HepG2 (cell line): ENCODE results near the gene FHIT. TPM values are rescaled to one million over a fixed set of nuclear protein-coding genes. Genes with fewer than 3 reads are reported as not detected.

ENCODE experiments used
- ATAC-seq: fragments of 200-7000 bp; cut with Tn5 transposase; 3 replicates; pipeline ENCODE4 v1.9.1; 2020; ENCODE audit warnings: mild to moderate bottlenecking, moderate library complexity
- BruUV-seq: library from RNA; stranded (reverse); fragments of 400-500 nt; replicated peaks from 2 replicates; lab custom pipeline; 2021; lab: Mats Ljungman, UMichigan
- CTCF ChIA-PET: fragments of 300-600 bp; formaldehyde crosslinking; extraction: SDS; loops from one replicate; lab custom pipeline; 2021; ENCODE audit warnings: low total read pairs, inconsistent platforms, low intra/inter-chr PET ratio; lab: Yijun Ruan, JAX
- POLR2A ChIA-PET: fragments of 350-600 bp; sonication (Branson Sonifier 250); formaldehyde crosslinking; loops from one replicate; lab custom pipeline; 2020; ENCODE audit warnings: antibody characterized with exemption, inconsistent platforms; lab: Yijun Ruan, JAX
- DNase-seq: peaks from one replicate; pipeline ENCODE4 v3.0.0-alpha.2; 2015; ENCODE audit warnings: low spot score
- FAIRE-seq: peaks from 3 replicates; lab custom pipeline; 2011; peaks lifted over from hg19 to GRCh38; lab: Jason Lieb, UNC
- H2AFZ ChIP-seq: one replicate; pipeline ENCODE4 v1.6.1; 2011; ENCODE audit warnings: low read length, inconsistent platforms
- H3K27ac ChIP-seq: fragments of 300-600 bp; 3 replicates; pipeline ENCODE4 v1.8.0; 2011; ENCODE audit warnings: mixed run types, mild to moderate bottlenecking, mixed read lengths, low read length, inconsistent platforms; ENCODE audit not compliant: insufficient read depth; ENCODE audit errors: extremely low read length
- H3K27me3 ChIP-seq, 2 experiments: fragments of 200-600 bp in 1 of 2; 2 replicates in 1 of 2; 3 replicates in 1 of 2; pipeline versions ENCODE4 v1.6.0 to v1.8.0; 2011; ENCODE audit warnings: low read length in 2 of 2, mild to moderate bottlenecking in 2 of 2, moderate library complexity in 2 of 2, inconsistent platforms in 1 of 2; ENCODE audit not compliant: insufficient read depth in 2 of 2, control insufficient read depth in 1 of 2
- H3K36me3 ChIP-seq, 2 experiments: fragments of 200-600 bp in 1 of 2; replicated peaks in 1 of 2; 2 replicates in 1 of 2; 3 replicates in 1 of 2; pipeline versions ENCODE4 v1.5.1 to v1.8.0; 2011; ENCODE audit warnings: low read length in 2 of 2, inconsistent platforms in 1 of 2; ENCODE audit not compliant: insufficient read depth in 2 of 2, control insufficient read depth in 1 of 2
- H3K4me1 ChIP-seq: 2 replicates; pipeline ENCODE4 v1.5.1; 2012; ENCODE audit warnings: low read length, inconsistent platforms; ENCODE audit not compliant: insufficient read depth
- H3K4me2 ChIP-seq: 2 replicates; pipeline ENCODE4 v1.6.0; 2011; ENCODE audit warnings: low read depth, low read length, inconsistent platforms
- H3K4me3 ChIP-seq, 3 experiments: fragments of 200-600 bp in 1 of 3; sonication (generic), shearing (Covaris generic) in 1 of 3; replicated peaks in 1 of 3; 2 replicates each; pipeline ENCODE4 v1.5.1; 2011 to 2016; ENCODE audit warnings: low read length in 3 of 3, inconsistent platforms in 2 of 3, low read depth in 2 of 3, mild to moderate bottlenecking in 2 of 3, control low read depth in 1 of 3, mixed read lengths in 1 of 3; ENCODE audit not compliant: insufficient read depth in 1 of 3
- H3K79me2 ChIP-seq: one replicate; pipeline ENCODE4 v1.6.1; 2011; ENCODE audit warnings: low read length, inconsistent platforms; ENCODE audit not compliant: insufficient read depth
- H3K9ac ChIP-seq: 2 replicates; pipeline ENCODE4 v1.6.0; 2011; ENCODE audit warnings: mild to moderate bottlenecking, low read depth, low read length, inconsistent platforms; ENCODE audit not compliant: insufficient read depth
- H3K9me3 ChIP-seq: 2 replicates; pipeline ENCODE4 v1.5.1; 2012; ENCODE audit warnings: mild to moderate bottlenecking, low read length
- H4K20me1 ChIP-seq: 2 replicates; pipeline ENCODE4 v1.6.0; 2011; ENCODE audit warnings: inconsistent platforms, mild to moderate bottlenecking, low read length, moderate library complexity; ENCODE audit not compliant: insufficient read depth
- AHR ChIP-seq: IDR thresholded peaks from 2 replicates; pipeline ENCODE4 v1.6.1; 2018; ENCODE audit warnings: missing genetic modification reagents, missing compliant biosample characterization
- GATAD2A ChIP-seq: IDR thresholded peaks from 2 replicates; pipeline ENCODE4 v1.6.1; 2016
- PHB2 ChIP-seq: fragments of 450-650 bp; IDR thresholded peaks from 2 replicates; pipeline ENCODE4 v1.6.1; 2018; ENCODE audit not compliant: partially characterized antibody
- PLRG1 ChIP-seq: fragments of 450-650 bp; conservative IDR thresholded peaks from 2 replicates; pipeline ENCODE4 v1.6.1; 2016
- SCMH1 ChIP-seq: sonication (generic); formaldehyde crosslinking; IDR thresholded peaks from 2 replicates; pipeline ENCODE4 v1.9.0; 2021; ENCODE audit warnings: missing genetic modification reagents, mild to moderate bottlenecking, borderline replicate concordance
- THYN1 ChIP-seq: sonication (generic); formaldehyde crosslinking; IDR thresholded peaks from 2 replicates; pipeline ENCODE4 v1.8.1; 2023; ENCODE audit warnings: low read depth, mild to moderate bottlenecking, moderate library complexity, missing genetic modification reagents, borderline replicate concordance
- YEATS4 ChIP-seq: sonication (generic); formaldehyde crosslinking; IDR thresholded peaks from 2 replicates; pipeline ENCODE4 v1.4.0; 2020; ENCODE audit warnings: missing genetic modification reagents, borderline replicate concordance
- ZBTB7B ChIP-seq: sonication (generic); formaldehyde crosslinking; IDR thresholded peaks from 2 replicates; pipeline ENCODE4 v1.4.0; 2020; ENCODE audit warnings: missing genetic modification reagents
- ZBTB8A ChIP-seq: sonication (generic); formaldehyde crosslinking; IDR thresholded peaks from 2 replicates; pipeline ENCODE4 v1.4.0; 2020; ENCODE audit warnings: mild to moderate bottlenecking, low read depth, missing genetic modification reagents, borderline replicate concordance
- WGBS: methylation state at CpG from one replicate; pipeline ENCODE4 v1.1.6; 2017; ENCODE audit warnings: low lambda C conversion rate; 5-methylcytosine and 5-hydroxymethylcytosine counted together
- in situ Hi-C: cut with HindIII; loops from 2 replicates; pipeline ENCODE4 v1.10.0; 2017; ENCODE audit warnings: low pct_unique_long_range_greater_than_20kb; ENCODE audit not compliant: extremely low pct_ligation_motif_present
- intact Hi-C: fragments of 100-400 bp; cut with micrococcal nuclease; formaldehyde crosslinking; loops from one replicate; pipeline ENCODE4 v1.10.0; 2022; ENCODE audit not compliant: unreplicated experiment
- polyA plus RNA-seq, 8 experiments: library from polyadenylated mRNA; depleted of rRNA in 3 of 8; stranded (reverse) in 7 of 8; unstranded in 1 of 8; fragments of >200 nt; fragmentation: Illumina TruSeq in 4 of 8; extraction: Trizol in 4 of 8; gene quantifications; 2 replicates each; pipeline versions ENCODE4 v1.2.1 to v1.2.3, GENCODE V29; 2011 to 2016; ENCODE audit warnings: low read depth in 4 of 8, missing spikeins in 1 of 8, mixed read lengths in 1 of 8; ENCODE audit not compliant: insufficient read depth in 1 of 8
- total RNA-seq, 5 experiments: library from RNA; depleted of rRNA; stranded (reverse); fragments of >200 nt; fragmentation: Illumina TruSeq; extraction: Trizol; gene quantifications; 2 replicates each; pipeline ENCODE4 v1.2.3, GENCODE V29; 2016; ENCODE audit warnings: low read depth in 1 of 5
- TF ChIP-seq, protein P1 (sequence below): sonication (generic); formaldehyde crosslinking; IDR thresholded peaks from 2 replicates; pipeline ENCODE4 v1.4.0; 2020; ENCODE audit warnings: missing genetic modification reagents

The FHIT gene
- total and polyA plus RNA-seq, 2 of the 13 experiments (the other 11 are each of a cell fraction or from before 2014, with no cell fraction given), result 4.0 to 4.6 TPM

DNA sequence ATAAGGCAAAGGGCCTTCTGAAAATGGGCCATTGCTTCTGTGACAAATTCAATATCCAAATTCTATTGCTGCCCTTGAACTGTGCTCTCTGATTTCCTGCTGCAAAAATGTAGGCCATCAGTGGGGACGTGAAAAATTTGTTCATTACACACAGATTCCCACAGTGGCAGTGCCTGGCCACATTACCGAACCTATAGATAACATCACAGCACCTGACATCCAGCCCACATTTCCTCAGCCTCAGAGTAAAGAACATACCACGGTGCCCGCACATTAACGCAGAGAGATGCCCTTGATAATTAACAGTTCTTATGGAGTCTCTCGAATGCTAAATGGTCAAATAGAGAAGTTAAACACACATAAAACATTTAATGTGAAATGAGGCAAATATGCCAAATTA is 1269.9 kb downstream of the FHIT start:
- no TSS peak for BruUV-seq
- in situ Hi-C loops, result no loop called here

DNA sequence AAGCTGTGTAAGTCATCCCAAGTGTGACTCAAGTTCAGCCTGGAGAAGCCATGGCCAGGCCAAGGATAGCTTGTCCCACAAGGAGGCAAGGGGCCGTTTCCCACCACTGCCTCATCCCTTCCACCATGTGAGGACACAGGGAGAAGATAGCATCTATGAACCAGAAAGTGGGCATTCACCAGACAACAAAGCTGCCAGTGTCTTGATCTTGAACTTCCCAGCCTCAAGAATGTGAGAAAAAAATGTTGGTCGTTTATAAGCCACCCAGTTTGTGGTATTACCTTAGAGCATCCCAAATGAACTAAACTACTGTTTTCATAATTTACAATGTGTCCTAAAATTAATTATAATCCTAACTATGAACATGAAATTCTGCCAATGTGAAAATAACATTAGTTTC is 1270.7 kb downstream of the FHIT start:
- no peak overlapping the region for H3K9ac ChIP-seq
- POLR2A ChIA-PET, result no interaction called here
- H2AFZ ChIP-seq, result no peak overlapping the region
- H3K4me2 ChIP-seq, result no peak overlapping the region
- CTCF ChIA-PET, result no interaction called here
- WGBS, result 0% methylated on average over 1 of the region's 2 CpGs
- in situ Hi-C loops (no loop called here), intact Hi-C loops (no loop called here)
- no peaks in the 10 kb centered on the region for H3K27me3 ChIP-seq
- no peaks in the 10 kb centered on the region for H3K9me3 ChIP-seq
- no peaks in the 10 kb centered on the region for H3K4me1 ChIP-seq
- no peak overlapping the region for H3K27ac ChIP-seq
- H4K20me1 ChIP-seq, result no peaks in the 10 kb centered on the region
- no peak for TF ChIP-seq PLRG1
- TF ChIP-seq PHB2, result no peak
- TF ChIP-seq THYN1 (CRISPR knock-in tag), result no peak
- DNase-seq, result no peak
- no peaks in the 10 kb centered on the region for H3K36me3 ChIP-seq
- BruUV-seq, result no TSS peak
- ATAC-seq, result no peak
- H3K4me3 ChIP-seq, result no peak overlapping the region
- no peak for FAIRE-seq
- H3K79me2 ChIP-seq, result no peaks in the 10 kb centered on the region

More for the DNA sequence above, 1269.9 kb downstream of the FHIT start:
- no peak for DNase-seq
- Histone ChIP-seq H3K79me2 (no peaks in the 10 kb centered on the region), H3K9ac (no peak overlapping the region), H3K4me3 (no peak overlapping the region), H3K27ac (no peak overlapping the region), H3K9me3 (no peaks in the 10 kb centered on the region), H3K36me3 (no peaks in the 10 kb centered on the region), H4K20me1 (no peaks in the 10 kb centered on the region), H3K4me2 (no peak overlapping the region)
- intact Hi-C loops, result no loop called here
- POLR2A ChIA-PET, result no interaction called here
- WGBS, result 56% methylated on average over 6 of the region's 6 CpGs
- no peak for FAIRE-seq
- no peak for ATAC-seq
- TF ChIP-seq GATAD2A (CRISPR knock-in tag) (no peak), AHR (no peak), SCMH1 (CRISPR knock-in tag) (no peak), ZBTB7B (no peak), YEATS4 (no peak), ZBTB8A (CRISPR knock-in tag) (no peak)
- TF ChIP-seq, protein P1, sequence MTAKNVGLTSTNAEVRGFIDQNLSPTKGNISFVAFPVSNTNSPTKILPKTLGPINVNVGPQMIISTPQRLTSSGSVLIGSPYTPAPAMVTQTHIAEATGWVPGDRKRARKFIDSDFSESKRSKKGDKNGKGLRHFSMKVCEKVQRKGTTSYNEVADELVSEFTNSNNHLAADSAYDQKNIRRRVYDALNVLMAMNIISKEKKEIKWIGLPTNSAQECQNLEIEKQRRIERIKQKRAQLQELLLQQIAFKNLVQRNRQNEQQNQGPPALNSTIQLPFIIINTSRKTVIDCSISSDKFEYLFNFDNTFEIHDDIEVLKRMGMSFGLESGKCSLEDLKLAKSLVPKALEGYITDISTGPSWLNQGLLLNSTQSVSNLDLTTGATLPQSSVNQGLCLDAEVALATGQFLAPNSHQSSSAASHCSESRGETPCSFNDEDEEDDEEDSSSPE (CRISPR knock-in tag), result no peak
- TF ChIP-seq, all 625 proteins: peak for 0
- Histone ChIP-seq H2AFZ (no peak overlapping the region), H3K4me1 (no peaks in the 10 kb centered on the region), H3K27me3 (no peaks in the 10 kb centered on the region)
- CTCF ChIA-PET, result no interaction called here
